A673 (cell line): ENCODE data around the gene TOX4. TPM values are rescaled to one million over a fixed set of nuclear protein-coding genes. Genes with fewer than 3 reads are reported as not detected.
"Not testable (repeated sequence)": the region's sequence is repeated elsewhere in the genome, so short reads cannot be mapped to it uniquely, and the experiment has no call there.

Experiments used
- BruUV-seq: library from RNA; stranded (reverse); fragments of 400-500 nt; replicated peaks from 2 replicates; lab custom pipeline; 2021; lab: Mats Ljungman, UMichigan
- CTCF ChIA-PET: fragments of 300-600 bp; sonication (Branson Sonifier 250); formaldehyde crosslinking; loops from one replicate; lab custom pipeline; 2022; ENCODE audit warnings: antibody characterized with exemption; lab: Charles Lee
- POLR2A ChIA-PET: fragments of 300-600 bp; sonication (Branson Sonifier 250); formaldehyde crosslinking; loops from one replicate; lab custom pipeline; 2022; ENCODE audit warnings: antibody characterized with exemption; ENCODE audit not compliant: low non-redundant PET; lab: Charles Lee
- DNase-seq: peaks from one replicate; pipeline ENCODE4 v3.0.0-alpha.2; 2015; ENCODE audit warnings: low spot score
- H3K27ac ChIP-seq: fragments of 200-600 bp; sonication (generic); 2 replicates; pipeline ENCODE4 v1.5.1; 2016; ENCODE audit warnings: mixed run types, low read depth, mild to moderate bottlenecking, mixed read lengths, antibody characterized with exemption, low read length; ENCODE audit not compliant: poor library complexity, severe bottlenecking
- H3K27me3 ChIP-seq: fragments of 200-600 bp; sonication (generic); replicated peaks from 2 replicates; pipeline ENCODE4 v1.6.1; 2017; ENCODE audit warnings: mixed run types, low read depth, mild to moderate bottlenecking, mixed read lengths, antibody characterized with exemption, low read length; ENCODE audit not compliant: insufficient read depth, poor library complexity
- H3K36me3 ChIP-seq: fragments of 200-600 bp; sonication (generic); 2 replicates; pipeline ENCODE4 v1.6.1; 2016; ENCODE audit warnings: mixed run types, mild to moderate bottlenecking, mixed read lengths, antibody characterized with exemption, low read length; ENCODE audit not compliant: insufficient read depth, poor library complexity, severe bottlenecking
- H3K4me1 ChIP-seq: fragments of 200-600 bp; sonication (generic); 2 replicates; pipeline ENCODE4 v1.6.1; 2017; ENCODE audit warnings: mixed run types, mild to moderate bottlenecking, mixed read lengths, antibody characterized with exemption, low read length; ENCODE audit not compliant: insufficient read depth, poor library complexity, severe bottlenecking
- H3K4me3 ChIP-seq: fragments of 200-600 bp; sonication (generic); 2 replicates; pipeline ENCODE4 v1.5.1; 2016; ENCODE audit warnings: low read depth, mixed run types, mild to moderate bottlenecking, mixed read lengths, low read length; ENCODE audit not compliant: poor library complexity, severe bottlenecking
- H3K9me3 ChIP-seq: fragments of 200-600 bp; sonication (generic); 2 replicates; pipeline ENCODE4 v1.6.1; 2016; ENCODE audit warnings: mixed run types, low read depth, mild to moderate bottlenecking, mixed read lengths, antibody characterized with exemption, low read length; ENCODE audit not compliant: poor library complexity, severe bottlenecking
- EZH2 ChIP-seq: fragments of 200-600 bp; sonication (generic); IDR thresholded peaks from 2 replicates; pipeline ENCODE4 v1.6.1; 2017; ENCODE audit warnings: borderline replicate concordance, low read depth, mild to moderate bottlenecking, mixed read lengths, antibody characterized with exemption, low read length; ENCODE audit not compliant: poor library complexity, severe bottlenecking
- intact Hi-C: fragments of 100-400 bp; cut with micrococcal nuclease; formaldehyde crosslinking; loops from one replicate; pipeline ENCODE4 v1.10.0; 2022; ENCODE audit not compliant: unreplicated experiment
- total RNA-seq: library from RNA; stranded (reverse); gene quantifications from 2 replicates; pipeline ENCODE4 v1.2.3, GENCODE V29; 2021
- TF ChIP-seq, protein P1 (sequence below): fragments of 300-800, 200-600 bp; sonication (generic); conservative IDR thresholded peaks from 2 replicates; pipeline ENCODE4 v1.5.1; 2017; ENCODE audit warnings: low read depth, mild to moderate bottlenecking, antibody characterized with exemption, low read length, moderate library complexity, mixed read lengths

The TOX4 gene
- total RNA-seq, 1 experiment from 2014 or later = 84.7 TPM

DNA sequence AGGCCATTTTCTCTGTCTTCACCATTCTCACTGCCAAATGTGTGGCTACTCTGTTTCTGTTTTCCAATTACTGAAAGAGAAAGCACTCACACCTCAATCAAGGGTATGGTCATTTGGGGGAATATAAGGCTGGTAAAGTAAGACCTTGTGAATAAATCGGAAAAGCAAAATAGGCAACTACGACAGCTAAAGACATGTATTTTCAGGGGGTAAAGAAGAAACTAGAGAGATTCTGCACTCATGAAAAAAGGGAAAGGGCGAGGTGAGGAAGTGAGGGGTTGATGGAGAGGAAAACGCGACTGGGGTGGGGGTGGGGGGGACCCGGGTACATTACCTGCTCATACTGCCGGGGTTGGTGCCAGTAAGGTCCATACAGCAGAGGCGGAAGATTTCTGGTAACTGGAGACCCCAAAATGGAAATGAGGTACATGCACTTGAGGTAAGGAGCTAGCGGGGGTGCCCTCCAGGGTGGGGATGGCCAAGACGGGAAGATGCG is 40.4 kb upstream of the TOX4 start:
- ChIA-PET POLR2A (interaction anchor here (0.6 kb wide), 1 partner anchor 23 kb away, joined by 3 read pairs; no protein-coding TSS in a partner anchor), CTCF (interaction anchor here (1.7 kb wide), 1 partner anchor 20 kb away, joined by 12 read pairs; the partner anchor contains the start of gene CHD8)
- DNase-seq = no peak
- TF ChIP-seq, protein P1, sequence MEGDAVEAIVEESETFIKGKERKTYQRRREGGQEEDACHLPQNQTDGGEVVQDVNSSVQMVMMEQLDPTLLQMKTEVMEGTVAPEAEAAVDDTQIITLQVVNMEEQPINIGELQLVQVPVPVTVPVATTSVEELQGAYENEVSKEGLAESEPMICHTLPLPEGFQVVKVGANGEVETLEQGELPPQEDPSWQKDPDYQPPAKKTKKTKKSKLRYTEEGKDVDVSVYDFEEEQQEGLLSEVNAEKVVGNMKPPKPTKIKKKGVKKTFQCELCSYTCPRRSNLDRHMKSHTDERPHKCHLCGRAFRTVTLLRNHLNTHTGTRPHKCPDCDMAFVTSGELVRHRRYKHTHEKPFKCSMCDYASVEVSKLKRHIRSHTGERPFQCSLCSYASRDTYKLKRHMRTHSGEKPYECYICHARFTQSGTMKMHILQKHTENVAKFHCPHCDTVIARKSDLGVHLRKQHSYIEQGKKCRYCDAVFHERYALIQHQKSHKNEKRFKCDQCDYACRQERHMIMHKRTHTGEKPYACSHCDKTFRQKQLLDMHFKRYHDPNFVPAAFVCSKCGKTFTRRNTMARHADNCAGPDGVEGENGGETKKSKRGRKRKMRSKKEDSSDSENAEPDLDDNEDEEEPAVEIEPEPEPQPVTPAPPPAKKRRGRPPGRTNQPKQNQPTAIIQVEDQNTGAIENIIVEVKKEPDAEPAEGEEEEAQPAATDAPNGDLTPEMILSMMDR = no peak
- TF ChIP-seq EZH2 = no peak
- BruUV-seq = no TSS peak
- intact Hi-C loops = loop anchor here (1.0 kb wide), 1 partner anchor 20 kb away; the partner anchor contains the start of gene CHD8
- H3K4me1 ChIP-seq = peaks cover 19% of the 10 kb centered on the region
- peaks cover 9% of the 10 kb centered on the region for H3K36me3 ChIP-seq
- H3K9me3 ChIP-seq = no peaks in the 10 kb centered on the region
- peak overlapping the region; percentile 88 for H3K4me3 ChIP-seq
- no peaks in the 10 kb centered on the region for H3K27me3 ChIP-seq
- H3K27ac ChIP-seq = peak overlapping the region; percentile 86

DNA sequence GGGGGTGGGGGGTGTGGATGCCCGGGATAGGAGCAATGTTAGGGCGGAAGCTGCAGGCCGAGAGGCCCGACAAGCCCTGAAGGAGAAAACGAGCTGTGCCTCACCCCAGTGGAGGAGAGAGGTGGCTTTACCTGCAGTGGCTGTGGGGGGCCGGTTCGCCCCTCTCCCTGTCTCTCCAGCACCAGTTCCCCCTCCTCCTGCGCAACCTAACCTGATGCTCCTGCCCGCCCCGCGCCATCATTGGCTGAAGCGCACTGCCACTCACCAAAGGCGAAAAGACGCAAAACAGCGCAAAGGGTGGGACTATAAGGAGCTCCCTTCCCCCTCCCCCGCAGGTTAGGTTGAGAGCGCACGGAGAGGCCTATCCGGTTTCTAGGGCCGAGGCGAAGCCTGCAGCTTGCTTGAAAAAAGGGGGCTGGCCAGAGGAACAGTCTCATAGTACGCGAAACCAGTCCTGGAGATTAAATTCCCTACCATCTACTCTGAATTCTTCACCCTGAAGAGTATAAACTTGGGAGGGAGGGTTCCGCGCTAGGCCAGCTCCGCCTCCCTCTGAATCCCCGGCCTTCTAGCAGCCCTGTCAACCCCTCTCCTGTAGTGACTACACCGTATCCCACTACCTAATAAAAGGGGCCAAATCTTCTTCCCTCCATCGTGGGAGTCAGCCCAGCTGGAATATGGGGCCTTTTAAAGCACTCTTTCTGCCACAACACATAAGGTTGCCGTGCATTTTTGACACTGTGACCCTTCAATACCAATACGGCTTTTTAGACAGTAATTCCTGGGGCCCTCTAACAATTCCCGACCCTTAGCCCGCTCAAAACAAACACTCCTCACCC is 39.7 kb upstream of the TOX4 start:
- H3K4me3 ChIP-seq = peak overlapping the region; percentile 88
- peaks cover 19% of the 10 kb centered on the region for H3K4me1 ChIP-seq
- ChIA-PET POLR2A (interaction anchor here (0.6 kb wide), 2 partner anchors 23 to 119 kb away, joined by 3 to 22 read pairs; no protein-coding TSS in a partner anchor), CTCF (interaction anchor here (1.7 kb wide), 1 partner anchor 19 kb away, joined by 12 read pairs; the partner anchor contains the start of gene CHD8)
- no peaks in the 10 kb centered on the region for H3K9me3 ChIP-seq
- H3K27me3 ChIP-seq = no peaks in the 10 kb centered on the region
- intact Hi-C loops = loop anchor here (1.0 kb wide), 1 partner anchor 19 kb away; the partner anchor contains the start of gene CHD8
- H3K27ac ChIP-seq = peak overlapping the region; percentile 86
- peak; percentile 100 for DNase-seq
- H3K36me3 ChIP-seq = peaks cover 4% of the 10 kb centered on the region
- TF ChIP-seq, protein P1 = no peak
- TF ChIP-seq EZH2 = no peak
- BruUV-seq = no TSS peak

DNA sequence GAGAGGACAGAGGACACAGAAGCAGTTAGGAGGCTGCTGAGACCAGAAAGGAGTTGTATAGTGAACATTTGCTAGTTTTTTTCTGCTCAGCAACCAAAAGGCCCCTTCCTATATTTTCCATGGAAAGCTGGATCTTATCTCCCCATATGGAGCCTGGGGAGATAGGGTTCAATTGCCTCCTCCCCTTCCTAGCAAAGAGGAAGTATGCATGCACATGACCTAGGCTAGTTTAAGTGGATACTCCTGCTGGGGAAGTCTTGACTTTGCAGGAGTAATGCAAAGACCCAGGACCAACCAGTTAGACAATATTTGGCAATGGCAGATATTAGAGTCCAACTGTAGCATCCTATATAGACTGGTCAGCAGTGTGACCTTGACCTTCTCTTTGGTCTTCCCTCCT is 36.1 kb upstream of the TOX4 start:
- no peaks in the 10 kb centered on the region for H3K9me3 ChIP-seq
- CTCF ChIA-PET = no interaction called here
- BruUV-seq = no TSS peak
- no peak for TF ChIP-seq EZH2
- TF ChIP-seq, protein P1 = no peak
- no peak overlapping the region for H3K27ac ChIP-seq
- intact Hi-C loops = no loop called here
- H3K27me3 ChIP-seq = no peaks in the 10 kb centered on the region
- no peaks in the 10 kb centered on the region for H3K36me3 ChIP-seq
- no peak overlapping the region for H3K4me3 ChIP-seq
- DNase-seq = no peak
- POLR2A ChIA-PET = no interaction called here
- H3K4me1 ChIP-seq = peaks cover 13% of the 10 kb centered on the region

DNA sequence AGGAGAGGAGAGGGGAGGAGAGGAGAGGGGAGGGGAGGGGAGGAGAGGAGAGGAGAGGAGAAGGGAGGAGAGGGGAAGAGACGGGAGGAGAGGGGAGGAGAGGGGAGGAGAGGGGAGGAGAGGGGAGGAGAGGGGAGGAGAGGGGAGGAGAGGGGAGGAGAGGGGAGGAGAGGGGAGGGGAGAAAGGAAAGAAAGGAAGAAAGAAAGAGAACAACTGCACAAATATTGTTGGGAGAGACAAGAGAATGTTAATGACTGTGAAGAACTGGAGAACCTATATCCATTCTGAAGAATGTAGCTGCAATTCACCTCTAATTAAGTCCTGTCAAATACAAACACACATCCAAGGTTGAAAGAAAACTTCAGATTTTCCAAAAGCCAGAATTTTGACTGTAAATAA is 34.3 kb upstream of the TOX4 start:
- H3K27me3 ChIP-seq, H3K4me1 ChIP-seq, H3K9me3 ChIP-seq, CTCF ChIA-PET, H3K4me3 ChIP-seq, POLR2A ChIA-PET, H3K27ac ChIP-seq, BruUV-seq, DNase-seq, intact Hi-C loops, H3K36me3 ChIP-seq: not testable (repeated sequence)
